ENCODE results near the gene SRC. TPM values are rescaled to one million over a fixed set of nuclear protein-coding genes. Genes with fewer than 3 reads are reported as not detected.
A peak's percentile ranks its signal among the peaks of the same experiment; 100 is the strongest.

SRC gene
- total RNA-seq: 1.4 and 4.1 TPM in 2 replicates

GRCh38 chr20:37345339-37346235 is at the start of gene SRC:
SRC (plus strand) TSS chr20:37346140; CDS start chr20:37384154, 38,014 bp downstream.
- DNase-seq (ENCODE audit: low read depth in 2 of 2): peak; percentile 47 to 71

GRCh38 chr20:37296371-37296770 is 49.6 kb upstream of the SRC start:
- DNase-seq (ENCODE audit: low read depth in 2 of 2): peak; percentile 36 to 59

GRCh38 chr20:37297066-37297736 is 48.7 kb upstream of the SRC start:
- DNase-seq (ENCODE audit: low read depth in 2 of 2): peak in 1 of 2 donors; percentile 16

- peak in 1 of 2 donors; percentile 11 for DNase-seq (ENCODE audit: low read depth in 2 of 2)
Measured at GRCh38 chr20:37298190-37298939, 47.6 kb upstream of the SRC start.

GRCh38 chr20:37299718-37300528 is 46.0 kb upstream of the SRC start:
- no peak for DNase-seq (ENCODE audit: low read depth in 2 of 2)

GRCh38 chr20:37301120-37301519 is 44.8 kb upstream of the SRC start:
- no peak for DNase-seq (ENCODE audit: low read depth in 2 of 2)

- DNase-seq (ENCODE audit: low read depth in 2 of 2): no peak
Measured at GRCh38 chr20:37301558-37301957, 44.4 kb upstream of the SRC start.

GRCh38 chr20:37302981-37303380 is 43.0 kb upstream of the SRC start:
- no peak for DNase-seq (ENCODE audit: low read depth in 2 of 2)

- no peak for DNase-seq (ENCODE audit: low read depth in 2 of 2)
Measured at GRCh38 chr20:37303637-37304036, 42.3 kb upstream of the SRC start.

- no peak for DNase-seq (ENCODE audit: low read depth in 2 of 2)
Measured at GRCh38 chr20:37305079-37305478, 40.9 kb upstream of the SRC start.

- DNase-seq (ENCODE audit: low read depth in 2 of 2): no peak
Measured at GRCh38 chr20:37305839-37306238, 40.1 kb upstream of the SRC start.

GRCh38 chr20:37308086-37309050 is 37.6 kb upstream of the SRC start:
- no peak for DNase-seq (ENCODE audit: low read depth in 2 of 2)

- no peak for DNase-seq (ENCODE audit: low read depth in 2 of 2)
Measured at GRCh38 chr20:37309290-37309689, 36.6 kb upstream of the SRC start.

GRCh38 chr20:37309936-37310590 is 35.9 kb upstream of the SRC start:
- no peak for DNase-seq (ENCODE audit: low read depth in 2 of 2)

GRCh38 chr20:37310951-37311350 is 35.0 kb upstream of the SRC start:
- no peak for DNase-seq (ENCODE audit: low read depth in 2 of 2)

- no peak for DNase-seq (ENCODE audit: low read depth in 2 of 2)
Measured at GRCh38 chr20:37311710-37312355, 34.1 kb upstream of the SRC start.

GRCh38 chr20:37313546-37314091 is 32.3 kb upstream of the SRC start:
- no peak for DNase-seq (ENCODE audit: low read depth in 2 of 2)

- DNase-seq (ENCODE audit: low read depth in 2 of 2): no peak
Measured at GRCh38 chr20:37314099-37314498, 31.8 kb upstream of the SRC start.

- DNase-seq (ENCODE audit: low read depth in 2 of 2): no peak
Measured at GRCh38 chr20:37314617-37315016, 31.3 kb upstream of the SRC start.
